Prostate gland (tissue), 2 donors: ENCODE measurements around the gene CHRD.

ENCODE experiments used
- POLR2AphosphoS5 ChIP-seq: sonication (generic); formaldehyde crosslinking; IDR thresholded peaks from one replicate; pipeline ENCODE4 v1.6.1; 2017; ENCODE audit warnings: antibody characterized with exemption
- TF ChIP-seq, protein P1 (sequence below), 4 experiments: fragments of 200-600 bp in 2 of 4; fragments of 450-650 bp in 2 of 4; sonication (generic) in 2 of 4; IDR thresholded peaks; 1 replicate in 3 of 4; 2 replicates in 1 of 4; pipeline ENCODE4 v1.5.1; 2016 to 2019; ENCODE audit warnings: antibody characterized with exemption in 4 of 4, mild to moderate bottlenecking in 2 of 4, moderate library complexity in 2 of 4

DNA sequence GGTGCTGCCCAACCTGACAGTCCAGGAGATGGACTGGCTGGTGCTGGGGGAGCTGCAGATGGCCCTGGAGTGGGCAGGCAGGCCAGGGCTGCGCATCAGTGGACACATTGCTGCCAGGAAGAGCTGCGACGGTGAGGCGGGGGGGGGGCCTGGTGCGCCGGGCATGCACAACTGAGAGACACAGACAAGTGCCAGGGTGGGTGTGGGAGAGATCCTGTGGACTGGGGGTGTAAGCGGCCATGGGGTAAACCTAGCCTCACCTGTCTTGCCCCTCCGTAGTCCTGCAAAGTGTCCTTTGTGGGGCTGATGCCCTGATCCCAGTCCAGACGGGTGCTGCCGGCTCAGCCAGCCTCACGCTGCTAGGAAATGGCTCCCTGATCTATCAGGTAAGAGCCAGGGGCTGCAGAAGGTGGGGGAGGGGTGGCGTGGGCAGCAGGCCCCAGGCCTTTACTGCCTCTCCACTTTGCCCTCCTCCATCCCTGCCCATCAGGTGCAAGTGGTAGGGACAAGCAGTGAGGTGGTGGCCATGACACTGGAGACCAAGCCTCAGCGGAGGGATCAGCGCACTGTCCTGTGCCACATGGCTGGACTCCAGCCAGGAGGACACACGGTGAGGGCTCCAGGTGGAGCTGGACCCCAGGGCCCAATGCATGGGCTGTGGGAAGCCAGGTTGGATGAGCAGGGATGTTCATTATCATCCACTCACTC is 3.3 kb downstream of the CHRD start:
- TF ChIP-seq, protein P1, sequence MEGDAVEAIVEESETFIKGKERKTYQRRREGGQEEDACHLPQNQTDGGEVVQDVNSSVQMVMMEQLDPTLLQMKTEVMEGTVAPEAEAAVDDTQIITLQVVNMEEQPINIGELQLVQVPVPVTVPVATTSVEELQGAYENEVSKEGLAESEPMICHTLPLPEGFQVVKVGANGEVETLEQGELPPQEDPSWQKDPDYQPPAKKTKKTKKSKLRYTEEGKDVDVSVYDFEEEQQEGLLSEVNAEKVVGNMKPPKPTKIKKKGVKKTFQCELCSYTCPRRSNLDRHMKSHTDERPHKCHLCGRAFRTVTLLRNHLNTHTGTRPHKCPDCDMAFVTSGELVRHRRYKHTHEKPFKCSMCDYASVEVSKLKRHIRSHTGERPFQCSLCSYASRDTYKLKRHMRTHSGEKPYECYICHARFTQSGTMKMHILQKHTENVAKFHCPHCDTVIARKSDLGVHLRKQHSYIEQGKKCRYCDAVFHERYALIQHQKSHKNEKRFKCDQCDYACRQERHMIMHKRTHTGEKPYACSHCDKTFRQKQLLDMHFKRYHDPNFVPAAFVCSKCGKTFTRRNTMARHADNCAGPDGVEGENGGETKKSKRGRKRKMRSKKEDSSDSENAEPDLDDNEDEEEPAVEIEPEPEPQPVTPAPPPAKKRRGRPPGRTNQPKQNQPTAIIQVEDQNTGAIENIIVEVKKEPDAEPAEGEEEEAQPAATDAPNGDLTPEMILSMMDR (IDR thresholded peaks at IDR 0.05): no peak
- TF ChIP-seq POLR2AphosphoS5: no peak
